Sciatic nerve (tissue), 2 donors: ENCODE results near the gene MLLT3. TPM values are rescaled to one million over a fixed set of nuclear protein-coding genes. Genes with fewer than 3 reads are reported as not detected.

Experiments
- ATAC-seq: fragments of 200-7000 bp; cut with Tn5 transposase; one replicate; pipeline ENCODE4 v1.9.1; 2020; ENCODE audit warnings: mild to moderate bottlenecking, moderate library complexity
- DNase-seq: peaks from one replicate; pipeline ENCODE4 v3.0.0-alpha.2; 2020; ENCODE audit warnings: low spot score
- intact Hi-C: fragments of 100-400 bp; cut with DNase I; formaldehyde crosslinking; loops from one replicate; pipeline ENCODE4 v1.14.2; 2022
- total RNA-seq: library from RNA; stranded (reverse); fragmentation: NEBNext Ultra II Directional; extraction: Animal tissue kit (Norgen Biotek cat#: 25700); gene quantifications from one replicate; pipeline ENCODE4 v1.2.1, GENCODE V29; 2021
- donor health status: DM: no; HTN: no; CAD: no.
- donor health status: DM: no; HTN: no; CAD: no.

Gene MLLT3
- total RNA-seq, 1 donor from 2014 or later = 19.3 TPM

DNA sequence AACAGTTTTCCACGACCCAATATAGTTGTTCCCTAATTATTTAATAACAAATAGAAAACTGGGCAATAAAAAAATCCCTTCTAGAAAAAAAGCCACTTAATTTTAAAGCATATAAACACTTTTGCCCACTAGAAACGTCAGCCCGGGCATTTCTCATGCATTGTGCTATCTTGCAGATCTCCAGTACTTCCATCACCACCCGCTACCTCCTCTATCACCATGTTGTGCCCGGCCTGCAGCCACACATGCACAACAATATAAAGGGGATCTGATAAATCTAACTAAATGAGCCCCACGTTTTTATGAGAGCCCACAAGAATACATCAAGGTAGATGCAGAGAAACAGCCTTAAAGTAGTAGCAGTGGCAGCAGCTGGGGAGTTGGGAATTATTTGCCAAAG lies 272.7 kb downstream of the MLLT3 start:
- DNase-seq (no peak), ATAC-seq (no peak)
- intact Hi-C loops = no loop called here

DNA sequence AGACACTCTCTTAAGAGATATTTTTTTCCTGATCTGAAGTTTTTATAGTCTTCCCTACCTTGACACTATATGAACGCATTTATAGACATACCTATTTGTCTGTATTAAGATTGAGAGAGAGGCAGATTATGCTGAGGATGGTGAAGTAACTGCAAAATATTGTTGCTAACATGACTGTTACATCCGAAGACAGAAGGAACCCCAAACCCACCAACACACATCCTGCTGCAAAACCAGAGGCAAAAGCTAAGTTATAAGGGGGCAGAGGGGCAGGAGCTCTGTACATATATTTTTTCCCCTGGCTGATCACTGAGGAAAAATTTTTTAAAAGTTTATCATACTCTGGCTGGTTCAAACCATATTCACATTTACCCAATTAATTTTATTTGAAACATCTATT lies 279.0 kb downstream of the MLLT3 start:
- ATAC-seq (no peak), DNase-seq (no peak)
- intact Hi-C loops = no loop called here

DNA sequence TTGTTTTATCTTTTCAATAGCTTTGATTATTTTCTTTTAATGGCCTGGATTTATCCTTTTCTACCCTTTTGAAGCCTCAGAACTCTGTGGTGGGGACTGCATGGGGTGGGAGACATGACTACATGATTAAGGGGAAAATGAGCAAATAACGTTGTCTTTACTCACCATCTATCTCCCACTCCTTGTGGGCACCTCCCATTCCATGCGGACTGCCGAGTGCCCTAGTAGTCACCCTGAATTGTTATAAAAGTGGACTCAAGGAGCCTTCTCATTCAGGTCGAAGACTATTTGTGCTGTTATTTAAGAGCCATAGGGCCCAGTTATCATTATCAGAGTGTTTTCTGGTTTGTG lies 281.8 kb downstream of the MLLT3 start:
- intact Hi-C loops = no loop called here
- no peak for DNase-seq

DNA sequence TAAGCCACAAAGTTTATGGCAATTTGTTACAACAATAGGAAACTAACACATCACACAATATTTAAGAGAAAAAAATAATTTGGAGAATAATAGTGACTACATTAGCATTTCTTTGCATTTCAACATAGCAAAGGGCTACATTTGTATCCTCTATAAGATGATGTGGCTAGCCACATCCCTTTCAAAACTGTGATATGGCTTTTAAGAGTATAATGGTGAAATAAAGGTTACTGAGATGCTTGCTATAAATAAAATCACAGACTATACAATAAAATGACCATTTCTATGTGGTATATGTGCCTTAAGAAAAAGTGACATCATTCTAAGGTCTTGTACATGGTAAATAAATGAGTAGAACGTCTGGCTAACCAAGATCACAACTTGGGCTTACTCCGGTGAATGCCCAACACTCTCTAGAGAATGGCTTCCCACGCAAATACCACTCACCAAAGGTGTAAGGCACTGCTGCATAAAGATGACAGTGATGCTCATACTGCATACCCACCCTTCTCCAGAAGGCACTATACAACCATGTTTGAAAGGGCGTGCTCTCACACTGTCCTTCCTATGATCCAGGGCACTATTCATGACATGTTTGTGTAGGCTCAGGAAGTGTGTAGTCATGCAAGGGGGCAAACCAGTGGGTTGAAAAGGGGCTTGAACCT lies 286.5 kb downstream of the MLLT3 start:
- ATAC-seq (no peak), DNase-seq (no peak)
- intact Hi-C loops = no loop called here

More for the DNA sequence above, 281.8 kb downstream of the MLLT3 start:
- ATAC-seq = no peak

DNA sequence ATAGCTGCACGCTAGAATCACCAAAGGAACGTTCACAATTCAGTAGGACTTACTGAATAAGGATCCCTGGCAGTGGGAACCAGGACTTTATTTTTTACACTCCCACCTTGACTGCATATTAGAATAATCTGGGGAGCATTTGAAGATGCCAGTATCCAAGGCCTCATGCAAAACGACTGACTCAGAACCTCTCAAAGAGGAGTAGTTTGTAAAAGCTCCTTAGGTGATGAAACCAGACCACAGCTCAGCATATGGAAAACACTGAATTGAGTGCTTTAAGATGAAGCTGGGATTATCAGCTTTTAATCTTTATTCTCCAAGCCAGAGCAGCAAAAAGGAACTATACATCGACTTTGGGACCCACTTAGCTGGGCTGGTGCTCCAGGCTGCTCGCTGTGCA lies 288.3 kb downstream of the MLLT3 start:
- DNase-seq (no peak), ATAC-seq (no peak)
- intact Hi-C loops = no loop called here

DNA sequence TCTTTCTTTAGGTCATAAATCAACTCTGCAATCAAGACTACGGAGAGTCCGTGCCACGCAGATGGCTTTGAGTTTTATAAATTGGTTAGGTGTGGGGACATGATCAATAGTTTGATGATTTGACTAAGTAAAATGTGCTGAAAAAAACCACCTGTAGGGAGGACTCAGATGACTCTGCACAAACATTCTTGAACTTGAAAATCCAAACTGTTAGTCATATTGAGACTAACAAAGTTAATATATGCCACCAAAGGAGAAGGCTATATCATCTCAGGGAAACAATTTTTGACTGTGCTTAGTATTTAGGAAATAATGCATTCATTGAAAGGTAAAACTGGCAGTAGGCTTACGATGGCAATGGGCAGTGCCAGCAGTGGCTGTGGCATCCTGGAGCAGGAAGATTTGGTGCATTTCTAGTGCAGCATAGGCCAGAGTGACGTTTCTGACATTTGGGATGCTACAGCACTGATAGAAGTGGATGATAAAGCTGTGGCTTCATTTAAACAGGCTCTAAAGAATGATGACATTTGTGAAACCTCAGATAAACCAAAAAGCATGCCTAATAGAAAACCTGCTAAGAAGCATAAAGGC lies 291.1 kb downstream of the MLLT3 start:
- ATAC-seq (no peak), DNase-seq (no peak)
- intact Hi-C loops = no loop called here

DNA sequence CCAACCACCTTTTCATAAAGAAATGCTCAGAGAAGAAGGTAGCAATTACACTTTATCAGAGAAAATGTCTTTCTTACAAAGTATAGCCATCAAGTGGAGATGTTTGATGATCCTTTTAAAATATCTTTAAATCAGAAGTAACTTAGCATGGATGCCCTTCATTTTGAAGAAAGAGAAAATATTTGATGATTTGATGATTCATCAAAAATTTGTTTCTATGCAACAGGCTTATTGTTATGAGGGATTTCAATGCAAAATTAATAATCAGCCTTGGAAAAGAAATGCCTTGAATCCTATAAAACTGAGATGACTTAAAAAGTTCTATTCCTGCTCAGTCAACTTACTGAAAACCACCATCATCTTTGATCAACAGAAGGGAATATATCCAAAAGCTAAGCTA lies 291.6 kb downstream of the MLLT3 start:
- no peak for ATAC-seq
- intact Hi-C loops = no loop called here
- no peak for DNase-seq

DNA sequence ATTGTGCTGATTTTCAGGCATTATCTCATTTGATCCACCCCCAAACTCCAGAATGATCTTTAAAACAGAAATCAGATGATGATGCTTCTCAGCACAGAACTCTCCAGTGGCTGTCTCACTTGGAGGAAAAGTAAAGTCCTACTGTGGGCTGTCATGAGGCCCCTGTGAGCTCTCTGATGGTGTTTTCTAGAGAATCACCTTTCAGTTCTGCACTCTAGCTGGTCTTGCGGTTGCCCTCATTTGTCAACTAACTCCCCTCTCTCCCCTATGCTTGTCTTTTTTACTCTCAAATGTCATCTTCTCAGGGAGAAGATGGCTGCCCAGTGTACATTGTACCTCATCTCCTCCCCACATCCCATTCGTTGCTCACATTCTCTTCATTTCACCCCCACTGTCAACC lies 295.8 kb downstream of the MLLT3 start:
- ATAC-seq (no peak), DNase-seq (no peak)
- intact Hi-C loops = no loop called here

DNA sequence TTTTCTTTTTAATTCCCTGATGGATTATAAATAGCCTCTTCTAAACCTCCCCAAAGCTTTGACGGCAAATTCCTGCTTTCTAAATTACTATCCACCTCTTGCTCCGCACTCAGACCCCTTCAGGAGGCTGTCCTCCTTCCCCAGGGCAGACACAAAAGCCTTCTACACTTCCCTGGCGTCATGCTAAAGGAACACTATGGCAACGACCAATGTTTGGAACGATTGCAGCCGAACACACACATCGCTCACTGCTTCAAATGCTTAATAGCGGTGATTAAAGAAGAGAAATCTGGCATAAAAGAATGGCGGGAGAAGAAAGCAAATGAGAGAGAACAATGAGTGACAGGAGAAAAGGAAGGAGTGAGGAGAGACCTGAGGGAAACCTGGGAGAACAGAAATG lies 297.3 kb downstream of the MLLT3 start:
- no peak for DNase-seq
- no peak for ATAC-seq
- intact Hi-C loops = no loop called here

DNA sequence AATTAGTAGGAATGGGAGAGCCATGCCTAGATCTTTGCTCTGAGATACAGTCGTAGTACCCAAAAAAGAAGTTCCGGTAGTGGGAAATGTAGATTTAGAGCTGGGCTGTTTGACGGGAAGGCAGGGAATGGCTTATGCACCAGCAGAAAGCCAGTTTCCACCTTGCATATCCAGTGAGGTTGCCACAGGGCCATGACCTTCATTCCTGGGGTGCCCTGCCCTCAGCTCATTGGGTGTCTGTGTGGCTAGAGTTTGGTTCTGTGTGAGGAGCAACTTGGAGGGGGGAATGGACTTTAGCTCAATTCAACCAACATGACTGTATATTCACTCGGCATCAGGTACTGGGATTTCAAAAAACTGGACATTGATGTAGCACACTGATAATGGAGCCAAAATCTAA lies 300.1 kb downstream of the MLLT3 start:
- no peak for DNase-seq
- ATAC-seq = no peak

DNA sequence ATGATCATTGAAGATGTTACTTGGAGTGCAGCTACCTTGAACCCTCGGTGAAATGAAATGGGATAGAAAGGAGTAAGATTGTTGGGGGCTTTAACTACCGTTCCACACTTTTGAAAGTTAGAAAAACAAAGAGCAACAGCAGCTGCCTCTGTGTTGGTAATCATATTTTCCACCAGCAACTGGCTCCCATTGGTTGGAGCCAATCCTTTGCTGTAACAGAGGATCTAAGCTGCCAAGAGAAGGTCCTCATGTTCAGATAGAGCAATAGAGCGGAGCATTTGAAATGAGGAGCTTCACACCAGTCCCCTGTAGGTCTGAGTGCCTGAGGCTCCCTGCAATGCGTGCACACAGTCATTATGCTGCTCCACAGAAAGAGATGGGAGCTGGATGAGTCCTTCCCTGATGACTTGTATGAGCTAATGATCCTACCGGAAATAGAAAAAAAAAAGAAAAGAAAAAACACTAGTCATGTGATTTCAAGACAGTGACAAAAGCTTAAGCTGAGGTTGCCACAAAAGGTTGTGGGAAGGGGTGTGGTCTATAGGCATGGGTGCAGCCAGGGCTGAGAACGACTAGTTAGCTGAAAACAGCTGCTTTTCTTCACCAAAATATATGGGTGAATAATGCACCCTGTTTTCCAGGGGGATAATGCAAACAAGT lies 300.7 kb downstream of the MLLT3 start:
- intact Hi-C loops = no loop called here
- DNase-seq (no peak), ATAC-seq (no peak)

More for the DNA sequence above, 300.1 kb downstream of the MLLT3 start:
- intact Hi-C loops = no loop called here

DNA sequence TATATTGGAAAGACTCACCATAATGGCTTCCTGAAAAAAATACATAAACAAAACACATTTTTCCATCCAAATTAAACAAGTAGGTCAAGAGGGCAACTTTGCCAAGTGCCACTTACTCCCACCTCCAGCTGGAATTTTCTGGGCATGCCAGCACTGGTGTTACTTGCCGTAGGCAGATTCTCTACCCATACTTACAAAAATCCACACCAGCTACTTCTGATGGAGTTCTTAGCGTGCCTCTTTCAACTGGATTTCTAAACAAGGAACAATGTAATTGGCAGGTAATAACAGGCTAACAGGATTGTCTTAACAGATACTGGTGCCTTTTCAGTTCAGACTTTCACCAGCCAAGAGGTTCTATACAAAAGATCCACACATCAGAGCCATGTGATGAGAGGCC lies 301.4 kb downstream of the MLLT3 start:
- intact Hi-C loops = no loop called here
- DNase-seq (no peak), ATAC-seq (no peak)

DNA sequence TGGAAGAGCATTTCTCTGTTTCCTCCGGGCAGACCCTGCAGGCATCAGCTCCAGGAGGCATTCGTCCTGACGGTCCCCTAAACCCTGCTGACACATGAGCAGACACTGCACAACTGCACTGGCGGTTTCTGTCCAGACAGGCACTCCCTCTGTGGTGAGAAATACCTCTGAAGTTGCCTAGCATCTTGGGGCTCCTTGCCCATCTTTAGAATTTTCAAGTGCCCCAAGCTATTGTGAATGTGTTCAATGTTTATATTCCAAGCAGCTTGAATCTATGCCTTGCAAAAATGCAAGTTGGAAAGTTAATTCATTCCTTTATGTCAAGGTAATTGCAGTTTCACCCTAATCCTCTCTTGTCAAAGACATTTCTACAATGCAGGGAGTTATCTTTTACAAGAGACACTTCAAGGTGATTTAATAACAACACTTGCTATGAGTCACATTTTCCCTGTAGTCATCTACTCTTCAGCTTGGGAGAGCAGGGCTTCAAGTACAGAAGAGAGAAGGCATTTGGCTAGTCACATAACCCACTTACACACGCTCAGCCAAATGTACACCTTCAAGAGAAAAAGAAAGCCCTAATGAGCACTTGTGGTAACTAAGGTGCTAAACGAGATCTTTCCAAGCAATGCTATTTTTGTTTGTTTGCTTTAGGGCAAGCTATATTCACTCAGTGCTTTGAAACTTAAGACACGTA lies 302.5 kb downstream of the MLLT3 start:
- no peak for ATAC-seq
- intact Hi-C loops = no loop called here
- no peak for DNase-seq

DNA sequence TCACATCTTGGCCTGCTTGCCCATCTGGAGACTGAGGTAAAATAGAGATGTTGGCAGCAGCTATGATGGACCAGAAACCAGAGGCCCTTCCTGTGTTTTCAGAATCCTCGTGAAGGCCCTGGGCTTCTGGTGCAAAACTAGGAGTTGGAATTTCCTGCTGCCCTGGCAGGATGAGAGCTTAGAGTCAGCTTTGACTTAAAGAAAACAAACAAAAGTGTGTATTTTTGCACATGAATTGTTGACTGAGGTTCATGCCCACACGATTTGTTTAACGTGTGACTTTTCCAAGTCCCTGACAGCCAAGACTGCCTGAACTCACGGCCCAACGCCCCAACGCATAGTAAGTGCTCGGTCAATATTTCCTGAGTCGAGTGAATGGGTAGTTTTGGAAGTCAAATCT lies 303.1 kb downstream of the MLLT3 start:
- ATAC-seq = no peak
- no peak for DNase-seq
- intact Hi-C loops = no loop called here

DNA sequence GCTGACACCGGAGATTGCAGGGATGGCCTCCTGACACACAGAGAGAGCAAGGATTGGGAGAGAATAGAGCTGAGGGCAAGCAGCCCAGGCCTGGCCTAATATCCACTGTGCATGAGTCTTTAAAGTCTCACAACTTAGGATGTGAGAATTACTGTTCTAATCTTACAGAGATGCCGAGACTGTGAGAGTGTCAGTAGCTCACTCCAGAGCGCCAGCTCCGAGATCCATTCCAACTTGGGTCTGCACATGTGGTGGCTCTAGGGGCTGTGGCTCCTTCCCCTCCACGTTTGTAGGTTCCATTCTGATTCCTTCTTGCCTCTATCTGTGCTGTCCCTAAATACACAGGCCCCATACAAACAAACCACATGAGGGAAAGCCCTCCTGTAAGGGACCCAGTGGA lies 304.6 kb downstream of the MLLT3 start:
- intact Hi-C loops = no loop called here
- no peak for DNase-seq
- ATAC-seq = no peak

DNA sequence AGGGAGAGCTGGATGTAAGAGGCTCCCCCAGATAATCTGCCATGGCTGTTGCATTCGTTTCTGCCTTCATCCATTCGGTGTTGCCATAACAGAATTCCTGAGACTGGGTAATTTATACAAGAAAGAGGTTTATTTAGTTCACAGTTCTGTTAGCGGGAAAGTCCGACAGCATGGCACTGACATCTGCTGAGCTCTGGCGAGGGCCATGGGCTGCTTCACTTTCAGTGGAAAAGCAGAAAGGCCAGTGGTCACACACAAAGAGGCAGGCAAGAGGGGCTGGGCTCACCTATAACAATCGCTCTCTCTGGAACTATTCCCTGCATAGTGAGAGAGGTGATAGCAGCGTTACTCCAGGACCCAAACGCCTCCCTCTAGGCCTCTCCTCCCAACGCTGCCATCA lies 305.9 kb downstream of the MLLT3 start:
- intact Hi-C loops = no loop called here
- ATAC-seq = no peak
- no peak for DNase-seq

DNA sequence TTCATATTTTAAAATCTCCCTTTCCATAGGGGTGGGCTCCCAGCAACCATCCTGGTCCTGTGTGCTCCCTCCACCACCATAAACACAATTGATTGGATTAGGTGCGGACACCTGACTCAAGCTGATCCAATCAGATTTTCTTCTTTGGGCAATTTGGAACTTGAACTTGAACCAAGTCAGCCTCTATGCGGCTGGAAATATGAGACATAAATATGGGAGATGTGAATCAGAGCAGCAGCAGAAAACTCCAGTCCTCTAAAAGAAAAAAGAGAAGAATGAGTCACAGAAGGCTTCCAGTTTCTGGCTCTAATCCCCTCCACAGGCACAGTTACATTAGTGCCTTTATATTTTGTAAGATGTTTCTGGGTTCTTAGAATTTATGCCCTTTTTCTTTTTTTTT lies 306.6 kb downstream of the MLLT3 start:
- DNase-seq = no peak
- intact Hi-C loops = no loop called here
- ATAC-seq = no peak

DNA sequence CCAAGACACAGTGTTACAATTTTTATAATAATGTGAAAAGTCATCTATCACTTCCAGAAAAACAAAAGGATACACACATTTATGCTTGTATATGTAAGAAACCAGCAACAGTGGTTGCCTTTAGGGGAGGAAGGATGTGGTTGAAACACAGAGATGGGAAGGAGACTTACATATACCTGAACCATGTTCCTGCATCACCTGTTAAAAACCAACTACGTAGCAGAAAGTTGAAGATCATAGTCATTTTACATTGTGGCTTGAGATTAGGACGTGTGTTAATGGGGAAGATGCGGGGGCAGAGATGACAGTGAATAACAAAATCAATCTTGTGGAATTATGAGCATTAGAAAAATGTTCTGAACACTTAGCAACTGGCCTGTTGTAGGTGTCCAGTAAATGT lies 307.3 kb downstream of the MLLT3 start:
- ATAC-seq (no peak), DNase-seq (no peak)
- intact Hi-C loops = no loop called here

DNA sequence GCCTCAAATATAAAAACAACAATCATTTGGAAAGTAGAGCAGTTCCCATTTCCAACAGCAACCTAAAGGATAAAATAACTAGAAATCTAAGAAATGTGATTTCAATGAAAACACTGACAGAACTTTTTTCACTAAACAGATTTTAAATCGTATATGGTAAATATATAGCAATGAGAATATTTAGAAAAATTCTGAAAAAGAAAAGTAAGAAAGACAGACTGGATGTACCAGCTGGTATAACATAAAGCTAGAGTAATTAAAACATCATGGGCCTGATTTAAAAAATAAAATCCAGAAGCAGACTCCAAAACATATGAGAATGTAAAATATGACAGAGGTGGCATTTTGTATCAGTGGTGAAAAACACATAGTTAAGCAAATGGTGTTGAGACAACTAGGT lies 308.9 kb downstream of the MLLT3 start:
- no peak for ATAC-seq
- DNase-seq = no peak
- intact Hi-C loops = no loop called here

DNA sequence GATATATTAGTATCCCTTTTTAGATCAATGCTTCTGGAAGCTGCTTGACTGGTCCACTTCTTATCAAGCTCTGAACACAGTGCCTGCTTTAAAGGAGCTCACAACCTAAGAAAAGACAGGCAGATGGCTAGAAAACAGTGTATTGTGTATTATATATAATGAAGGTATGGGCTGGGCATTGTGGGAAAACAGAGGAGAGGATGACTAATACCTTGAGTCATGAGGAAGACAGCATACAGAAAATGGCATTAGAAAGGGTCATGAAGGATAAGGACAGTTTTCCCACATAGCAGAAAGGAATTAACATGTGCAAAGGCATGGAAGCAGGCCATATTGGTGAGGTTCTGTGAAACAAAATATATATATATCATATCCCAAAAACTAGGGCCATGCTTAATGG lies 309.6 kb downstream of the MLLT3 start:
- DNase-seq (no peak), ATAC-seq (no peak)
- intact Hi-C loops = no loop called here
